Uterus (tissue), 2 donors: Measurements from ENCODE around the gene ATP13A3.

ENCODE experiments used
- CTCF ChIP-seq, 4 experiments: fragments of 200-600 bp in 2 of 4; fragments of 450-650 bp in 2 of 4; sonication (generic) in 2 of 4; IDR thresholded peaks; one replicate each; pipeline ENCODE4 v1.5.1; 2016 to 2019; ENCODE audit warnings: antibody characterized with exemption in 4 of 4, mild to moderate bottlenecking in 2 of 4, moderate library complexity in 1 of 4
- POLR2A ChIP-seq, 2 donors: fragments of 450-650 bp; IDR thresholded peaks; one replicate each; pipeline ENCODE4 v1.6.1; 2016; ENCODE audit warnings: antibody characterized with exemption in 2 of 2, mild to moderate bottlenecking in 1 of 2, moderate library complexity in 1 of 2

GRCh38 chr3:194381460-194381875 lies 105.3 kb downstream of the ATP13A3 start:
- TF ChIP-seq CTCF (IDR thresholded peaks at IDR 0.05): no peak
- TF ChIP-seq POLR2A (IDR thresholded peaks at IDR 0.05): no peak
